ENCODE data around the gene NOXA1.
"Not testable (repeated sequence)": the region's sequence is repeated elsewhere in the genome, so short reads cannot be mapped to it uniquely, and the experiment has no call there.

Gene NOXA1

GRCh38 chr9:137465720-137466388 lies 42.7 kb downstream of the NOXA1 start:
- Mint-ChIP-seq H3K9me3 (no peaks in the 10 kb centered on the region), H3K36me3 (ENCODE audit: low read depth) (no peaks in the 10 kb centered on the region), H3K4me1 (peaks cover 4% of the 10 kb centered on the region), H3K27ac (peak overlapping the region; percentile 69), H3K4me3 (no peak overlapping the region), H3K27me3 (ENCODE audit: low read depth, poor library complexity) (peaks cover 39% of the 10 kb centered on the region)
- TF ChIP-seq, protein P1, sequence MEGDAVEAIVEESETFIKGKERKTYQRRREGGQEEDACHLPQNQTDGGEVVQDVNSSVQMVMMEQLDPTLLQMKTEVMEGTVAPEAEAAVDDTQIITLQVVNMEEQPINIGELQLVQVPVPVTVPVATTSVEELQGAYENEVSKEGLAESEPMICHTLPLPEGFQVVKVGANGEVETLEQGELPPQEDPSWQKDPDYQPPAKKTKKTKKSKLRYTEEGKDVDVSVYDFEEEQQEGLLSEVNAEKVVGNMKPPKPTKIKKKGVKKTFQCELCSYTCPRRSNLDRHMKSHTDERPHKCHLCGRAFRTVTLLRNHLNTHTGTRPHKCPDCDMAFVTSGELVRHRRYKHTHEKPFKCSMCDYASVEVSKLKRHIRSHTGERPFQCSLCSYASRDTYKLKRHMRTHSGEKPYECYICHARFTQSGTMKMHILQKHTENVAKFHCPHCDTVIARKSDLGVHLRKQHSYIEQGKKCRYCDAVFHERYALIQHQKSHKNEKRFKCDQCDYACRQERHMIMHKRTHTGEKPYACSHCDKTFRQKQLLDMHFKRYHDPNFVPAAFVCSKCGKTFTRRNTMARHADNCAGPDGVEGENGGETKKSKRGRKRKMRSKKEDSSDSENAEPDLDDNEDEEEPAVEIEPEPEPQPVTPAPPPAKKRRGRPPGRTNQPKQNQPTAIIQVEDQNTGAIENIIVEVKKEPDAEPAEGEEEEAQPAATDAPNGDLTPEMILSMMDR (IDR thresholded peaks at IDR 0.05), result no peak
- no peak for DNase-seq

DNA sequence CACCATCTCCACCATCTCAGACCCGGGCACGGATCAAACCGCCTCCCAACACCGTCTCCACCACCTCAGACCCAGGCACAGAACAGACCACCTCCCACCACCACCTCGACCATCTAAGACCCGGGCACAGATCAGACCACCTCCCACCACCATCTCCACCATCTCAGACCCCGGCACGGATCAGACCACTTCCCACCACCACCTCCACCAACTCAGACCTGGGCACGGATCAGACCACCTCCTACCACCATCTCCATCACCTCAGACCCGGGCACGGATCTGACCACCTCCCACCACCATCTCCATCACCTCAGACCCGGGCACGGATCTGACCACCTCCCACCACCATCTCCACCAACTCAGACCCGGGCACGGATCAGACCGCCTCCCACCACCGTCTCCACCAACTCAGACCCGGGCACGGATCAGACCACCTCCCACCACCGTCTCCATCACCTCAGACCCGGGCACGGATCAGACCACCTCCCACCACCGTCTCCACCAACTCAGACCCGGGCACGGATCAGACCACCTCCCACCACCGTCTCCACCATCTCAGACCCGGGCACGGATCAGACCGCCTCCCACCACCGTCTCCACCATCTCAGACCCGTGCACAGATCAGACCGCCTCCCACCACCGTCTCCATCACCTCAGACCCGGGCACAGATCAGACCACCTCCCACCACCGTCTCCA lies 43.3 kb downstream of the NOXA1 start:
- not testable (repeated sequence) for H3K4me1 Mint-ChIP-seq; H3K9me3 Mint-ChIP-seq; H3K36me3 Mint-ChIP-seq (ENCODE audit: low read depth); H3K4me3 Mint-ChIP-seq; DNase-seq
- H3K27ac Mint-ChIP-seq, result peak overlapping the region; percentile 69
- H3K27me3 Mint-ChIP-seq (ENCODE audit: low read depth, poor library complexity), result peaks cover 34% of the 10 kb centered on the region

GRCh38 chr9:137467161-137467581 lies 44.0 kb downstream of the NOXA1 start:
- TF ChIP-seq, protein P1 (IDR thresholded peaks at IDR 0.05), result no peak
- peaks cover 4% of the 10 kb centered on the region for H3K4me1 Mint-ChIP-seq
- DNase-seq, result no peak
- H3K36me3 Mint-ChIP-seq (ENCODE audit: low read depth), result no peaks in the 10 kb centered on the region
- peaks cover 36% of the 10 kb centered on the region for H3K27me3 Mint-ChIP-seq (ENCODE audit: low read depth, poor library complexity)
- H3K27ac Mint-ChIP-seq, result no peak overlapping the region
- H3K9me3 Mint-ChIP-seq, result peaks cover 5% of the 10 kb centered on the region
- no peak overlapping the region for H3K4me3 Mint-ChIP-seq

- Mint-ChIP-seq H3K9me3 (peaks cover 8% of the 10 kb centered on the region), H3K36me3 (ENCODE audit: low read depth) (peaks cover 2% of the 10 kb centered on the region), H3K27me3 (ENCODE audit: low read depth, poor library complexity) (peaks cover 33% of the 10 kb centered on the region), H3K27ac (no peak overlapping the region), H3K4me3 (no peak overlapping the region), H3K4me1 (peaks cover 4% of the 10 kb centered on the region)
- TF ChIP-seq, protein P1 (IDR thresholded peaks at IDR 0.05), result no peak
- DNase-seq, result no peak
Measured at GRCh38 chr9:137467896-137468295, 44.7 kb downstream of the NOXA1 start.

GRCh38 chr9:137470785-137471184 lies 47.6 kb downstream of the NOXA1 start:
- H3K27me3 Mint-ChIP-seq (ENCODE audit: low read depth, poor library complexity), result peaks cover 34% of the 10 kb centered on the region
- peaks cover 19% of the 10 kb centered on the region for H3K36me3 Mint-ChIP-seq (ENCODE audit: low read depth)
- no peak for DNase-seq
- peaks cover 3% of the 10 kb centered on the region for H3K4me1 Mint-ChIP-seq
- peaks cover 36% of the 10 kb centered on the region for H3K9me3 Mint-ChIP-seq
- TF ChIP-seq, protein P1 (IDR thresholded peaks at IDR 0.05), result no peak
- no peak overlapping the region for H3K27ac Mint-ChIP-seq
- no peak overlapping the region for H3K4me3 Mint-ChIP-seq

GRCh38 chr9:137474271-137474670 lies 51.1 kb downstream of the NOXA1 start:
- DNase-seq, result no peak
- Mint-ChIP-seq H3K4me3 (no peak overlapping the region), H3K27me3 (ENCODE audit: low read depth, poor library complexity) (peaks cover 18% of the 10 kb centered on the region), H3K9me3 (peaks cover 44% of the 10 kb centered on the region), H3K4me1 (peaks cover 2% of the 10 kb centered on the region), H3K36me3 (ENCODE audit: low read depth) (peaks cover 24% of the 10 kb centered on the region), H3K27ac (no peak overlapping the region)
- TF ChIP-seq, protein P1 (IDR thresholded peaks at IDR 0.05), result no peak

All from nephron progenitor cell (in vitro differentiated cells).